ENCODE data around the gene VSIG4.

DNA sequence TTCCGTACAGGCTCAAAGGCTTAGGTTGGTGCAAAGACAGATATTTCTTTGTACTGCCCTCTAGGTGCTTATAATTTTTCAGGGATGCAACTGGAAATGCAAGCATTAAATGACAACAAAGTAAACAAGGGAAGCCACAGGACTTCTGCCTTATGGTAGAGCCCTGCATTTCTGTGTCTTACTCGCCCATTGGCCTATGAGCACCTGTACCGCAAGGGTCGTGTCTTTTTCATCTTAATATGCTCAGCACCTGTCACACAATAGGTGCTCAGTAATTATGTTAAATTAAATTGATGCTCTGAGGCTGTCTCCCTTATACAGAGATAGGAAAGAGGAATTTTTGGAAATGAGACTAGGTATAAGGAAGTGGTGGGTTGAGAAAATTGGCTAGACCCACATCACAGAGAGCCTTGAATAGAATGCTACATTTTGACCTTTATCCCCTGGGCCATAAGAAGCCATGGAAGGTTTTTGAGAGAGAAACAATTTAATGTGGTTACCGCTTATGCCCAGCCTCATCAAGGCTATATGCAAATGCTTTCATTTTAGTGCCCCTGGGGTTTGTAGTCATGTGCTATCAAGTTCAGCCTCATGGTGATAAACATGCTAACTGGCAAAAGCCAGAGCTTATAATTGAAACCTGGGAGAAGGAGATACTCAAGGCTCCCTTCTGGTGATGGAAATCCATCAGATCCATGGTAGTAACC lies 16.3 kb downstream of the VSIG4 start:
- TF ChIP-seq CTCF (IDR thresholded peaks at IDR 0.05) (no peak), POLR2A (IDR thresholded peaks at IDR 0.05) (no peak)

All from body of pancreas (tissue), 4 donors.